Measurements from ENCODE around the gene CALHM6. TPM values are rescaled to one million over a fixed set of nuclear protein-coding genes. Genes with fewer than 3 reads are reported as not detected.

The CALHM6 gene
- total RNA-seq, result 1.9 to 3.6 TPM (median 2.7 TPM) in 3 replicates
- long read RNA-seq, partial matches to known transcripts, result 4 of 5 reads
- long read RNA-seq, other reads (novel, unspliced or antisense), result 0 of 5 reads

DNA sequence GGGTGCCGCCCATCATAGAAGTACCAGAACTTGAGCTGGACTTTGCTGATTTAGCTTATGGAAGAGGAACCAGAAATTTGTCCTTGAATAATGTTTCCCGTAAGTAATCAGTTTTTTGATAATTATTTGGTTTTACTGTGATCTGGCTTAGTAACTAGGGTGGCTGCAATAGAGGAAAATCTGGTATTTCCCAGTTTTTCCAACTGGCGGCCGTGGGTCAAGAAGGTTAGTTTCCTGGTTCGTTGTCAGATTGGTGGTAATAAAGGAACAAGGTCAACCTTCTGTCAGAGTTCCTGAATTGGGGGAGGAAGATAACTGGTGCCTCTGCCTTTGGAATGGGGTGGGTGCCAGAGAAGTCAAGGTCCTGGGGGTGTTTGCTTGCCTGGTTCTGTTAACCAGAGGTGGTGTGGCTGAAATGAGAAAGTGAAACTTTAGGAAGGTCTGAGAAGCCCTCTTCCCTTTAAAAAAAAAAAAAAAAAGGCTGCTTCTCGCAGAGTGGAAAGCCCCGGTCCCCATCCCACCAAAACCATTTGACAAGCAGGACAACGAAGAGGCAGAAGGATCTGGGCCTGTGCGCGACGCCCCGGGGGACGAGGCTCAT is at the start of gene CALHM6:
Gene CALHM6 (plus strand): TSS at position 45 of the 601 bp plus-strand sequence. CDS start 555 bp downstream, at position 600.
- TF ChIP-seq, protein P1, sequence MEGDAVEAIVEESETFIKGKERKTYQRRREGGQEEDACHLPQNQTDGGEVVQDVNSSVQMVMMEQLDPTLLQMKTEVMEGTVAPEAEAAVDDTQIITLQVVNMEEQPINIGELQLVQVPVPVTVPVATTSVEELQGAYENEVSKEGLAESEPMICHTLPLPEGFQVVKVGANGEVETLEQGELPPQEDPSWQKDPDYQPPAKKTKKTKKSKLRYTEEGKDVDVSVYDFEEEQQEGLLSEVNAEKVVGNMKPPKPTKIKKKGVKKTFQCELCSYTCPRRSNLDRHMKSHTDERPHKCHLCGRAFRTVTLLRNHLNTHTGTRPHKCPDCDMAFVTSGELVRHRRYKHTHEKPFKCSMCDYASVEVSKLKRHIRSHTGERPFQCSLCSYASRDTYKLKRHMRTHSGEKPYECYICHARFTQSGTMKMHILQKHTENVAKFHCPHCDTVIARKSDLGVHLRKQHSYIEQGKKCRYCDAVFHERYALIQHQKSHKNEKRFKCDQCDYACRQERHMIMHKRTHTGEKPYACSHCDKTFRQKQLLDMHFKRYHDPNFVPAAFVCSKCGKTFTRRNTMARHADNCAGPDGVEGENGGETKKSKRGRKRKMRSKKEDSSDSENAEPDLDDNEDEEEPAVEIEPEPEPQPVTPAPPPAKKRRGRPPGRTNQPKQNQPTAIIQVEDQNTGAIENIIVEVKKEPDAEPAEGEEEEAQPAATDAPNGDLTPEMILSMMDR (IDR thresholded peaks at IDR 0.05), result no peak
- Mint-ChIP-seq H3K9me3 (ENCODE audit: low read depth) (no peaks in the 10 kb centered on the region), H3K27ac (ENCODE audit: unreplicated experiment) (no peak within 1 kb of the TSS), H3K36me3 (ENCODE audit: low read depth) (no peaks in the 10 kb centered on the region), H3K4me1 (ENCODE audit: low read depth) (peaks cover 13% of the 10 kb centered on the region), H3K27me3 (ENCODE audit: low read depth) (no peaks in the 10 kb centered on the region), H3K4me3 (ENCODE audit: unreplicated experiment) (peak within 1 kb of the TSS; percentile 61)
- DNase-seq (ENCODE audit: low spot score), result no peak

DNA sequence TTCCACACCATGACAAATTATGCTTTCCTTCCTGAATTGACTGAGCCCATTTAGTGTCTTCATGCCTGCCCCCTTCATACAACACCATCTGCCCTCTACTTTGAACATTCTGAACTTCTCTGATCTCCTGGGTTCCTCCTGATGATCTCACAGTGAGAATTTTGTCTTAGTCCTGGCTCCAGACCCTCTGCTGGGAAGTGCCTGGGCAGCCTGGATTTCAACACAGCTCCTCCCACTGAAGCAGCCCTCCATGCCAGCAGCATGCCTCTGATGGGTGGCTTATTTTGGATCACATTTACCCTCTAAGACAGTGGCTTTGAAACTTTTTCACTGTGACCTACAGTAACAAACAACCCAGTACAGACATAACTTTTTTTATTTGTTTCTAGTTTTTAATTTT is 48.9 kb upstream of the CALHM6 start:
- Mint-ChIP-seq H3K36me3 (ENCODE audit: low read depth) (peaks cover 4% of the 10 kb centered on the region), H3K27me3 (ENCODE audit: low read depth) (no peaks in the 10 kb centered on the region), H3K4me1 (ENCODE audit: low read depth) (peaks cover 60% of the 10 kb centered on the region), H3K4me3 (ENCODE audit: unreplicated experiment) (no peak overlapping the region), H3K9me3 (ENCODE audit: low read depth) (no peaks in the 10 kb centered on the region), H3K27ac (ENCODE audit: unreplicated experiment) (peak overlapping the region; percentile 85)
- TF ChIP-seq, protein P1 (IDR thresholded peaks at IDR 0.05), result no peak
- no peak for DNase-seq (ENCODE audit: low spot score)

DNA sequence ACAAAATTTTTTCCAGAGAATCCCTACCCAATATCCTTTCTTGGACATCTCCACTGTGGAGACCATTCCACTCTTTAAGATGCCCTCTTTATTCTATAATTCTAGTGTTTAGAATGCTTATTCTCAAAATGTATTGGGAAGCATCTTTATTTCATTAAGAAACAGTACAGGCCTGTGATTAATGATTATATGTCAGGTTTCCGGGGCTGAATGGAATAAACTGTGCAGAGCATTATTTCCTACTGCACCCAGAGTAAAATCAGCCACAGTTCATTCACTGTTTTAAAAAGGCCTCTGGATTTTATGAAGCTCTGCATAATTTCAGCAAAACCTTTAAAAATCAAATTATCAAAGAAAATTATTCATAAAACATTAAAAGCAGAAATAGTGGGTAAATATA is 47.8 kb upstream of the CALHM6 start:
- no peak for DNase-seq (ENCODE audit: low spot score)
- Mint-ChIP-seq H3K4me3 (ENCODE audit: unreplicated experiment) (no peak overlapping the region), H3K27ac (ENCODE audit: unreplicated experiment) (no peak overlapping the region), H3K9me3 (ENCODE audit: low read depth) (no peaks in the 10 kb centered on the region), H3K36me3 (ENCODE audit: low read depth) (peaks cover 4% of the 10 kb centered on the region), H3K27me3 (ENCODE audit: low read depth) (no peaks in the 10 kb centered on the region), H3K4me1 (ENCODE audit: low read depth) (peaks cover 54% of the 10 kb centered on the region)
- TF ChIP-seq, protein P1 (IDR thresholded peaks at IDR 0.05), result no peak

DNA sequence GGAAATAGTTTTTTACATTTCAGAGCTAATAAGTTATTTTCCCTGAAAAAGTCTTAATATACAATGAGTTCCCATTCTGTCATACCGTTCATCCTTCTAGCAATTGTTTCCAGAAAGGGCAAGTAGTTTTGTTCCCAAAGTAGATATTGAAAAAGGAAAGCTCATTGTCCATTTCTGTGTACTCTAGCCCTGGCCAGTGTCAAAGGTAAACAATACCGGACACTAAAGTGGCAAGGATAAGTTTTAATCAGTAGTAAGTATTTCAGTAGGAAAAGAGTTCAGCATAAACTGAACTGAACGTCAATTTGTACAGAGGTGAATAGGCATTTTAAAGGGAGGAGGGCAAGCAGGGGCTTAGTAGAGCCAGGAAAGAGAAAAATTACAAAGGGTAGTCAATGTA is 43.5 kb upstream of the CALHM6 start:
- no peaks in the 10 kb centered on the region for H3K27me3 Mint-ChIP-seq (ENCODE audit: low read depth)
- no peaks in the 10 kb centered on the region for H3K9me3 Mint-ChIP-seq (ENCODE audit: low read depth)
- H3K27ac Mint-ChIP-seq (ENCODE audit: unreplicated experiment), result no peak overlapping the region
- TF ChIP-seq, protein P1 (IDR thresholded peaks at IDR 0.05), result no peak
- H3K36me3 Mint-ChIP-seq (ENCODE audit: low read depth), result no peaks in the 10 kb centered on the region
- no peak for DNase-seq (ENCODE audit: low spot score)
- H3K4me1 Mint-ChIP-seq (ENCODE audit: low read depth), result peaks cover 44% of the 10 kb centered on the region
- H3K4me3 Mint-ChIP-seq (ENCODE audit: unreplicated experiment), result no peak overlapping the region

DNA sequence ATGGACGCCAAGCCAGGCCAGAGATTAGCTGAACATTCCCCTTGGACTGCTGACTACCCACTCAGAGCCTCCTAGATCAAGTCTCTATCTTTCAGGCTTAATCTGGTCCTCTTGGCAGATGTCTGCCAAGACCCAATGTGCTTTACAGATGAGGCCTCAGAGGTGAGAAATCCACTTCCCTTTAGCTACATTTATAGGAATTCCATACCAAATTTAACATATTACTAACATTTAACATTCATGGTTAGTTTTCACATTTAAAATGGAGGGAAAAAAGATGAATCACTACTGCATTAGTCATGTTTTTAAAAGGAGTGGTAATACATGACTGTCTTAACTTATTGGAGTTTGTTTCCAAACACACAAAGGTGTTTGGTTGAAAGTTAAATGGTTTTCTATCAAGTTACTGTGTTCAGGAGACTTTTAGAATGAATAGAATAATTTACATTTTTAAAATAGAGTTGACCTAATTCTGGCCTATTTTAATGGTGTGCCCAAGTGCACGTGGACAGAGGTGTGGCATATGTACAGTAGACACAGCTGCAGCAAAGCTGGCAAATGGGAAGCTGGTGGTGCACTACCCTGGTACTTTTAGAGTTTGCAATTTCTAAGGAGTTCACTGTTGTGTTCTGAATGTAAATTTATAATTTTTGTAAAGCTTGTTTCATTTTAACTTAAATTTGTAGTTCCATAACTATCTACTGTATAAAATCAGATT is 41.9 kb upstream of the CALHM6 start:
- H3K27me3 Mint-ChIP-seq (ENCODE audit: low read depth), result no peaks in the 10 kb centered on the region
- no peaks in the 10 kb centered on the region for H3K9me3 Mint-ChIP-seq (ENCODE audit: low read depth)
- H3K36me3 Mint-ChIP-seq (ENCODE audit: low read depth), result no peaks in the 10 kb centered on the region
- TF ChIP-seq, protein P1 (IDR thresholded peaks at IDR 0.05), result no peak
- H3K4me1 Mint-ChIP-seq (ENCODE audit: low read depth), result peaks cover 42% of the 10 kb centered on the region
- no peak for DNase-seq (ENCODE audit: low spot score)
- H3K27ac Mint-ChIP-seq (ENCODE audit: unreplicated experiment), result no peak overlapping the region
- H3K4me3 Mint-ChIP-seq (ENCODE audit: unreplicated experiment), result no peak overlapping the region
